Smooth muscle cell (in vitro differentiated cells): ENCODE data around the gene BMP4. TPM values are rescaled to one million over a fixed set of nuclear protein-coding genes. Genes with fewer than 3 reads are reported as not detected.

Experiments
- DNase-seq: peaks from one replicate; lab custom pipeline; 2025; ENCODE audit not compliant: unreplicated experiment; lab: John Stamatoyannopoulos, UW
- H2AFZ ChIP-seq: fragments of 200-600 bp; sonication (generic); 2 replicates; pipeline ENCODE4 v1.6.0; 2016; ENCODE audit warnings: antibody characterized with exemption, low read depth, mild to moderate bottlenecking
- H3F3A ChIP-seq: fragments of 200-600 bp; sonication (generic); 2 replicates; pipeline ENCODE4 v1.6.0; 2017; ENCODE audit warnings: antibody characterized with exemption, low read depth
- H3K27ac ChIP-seq: fragments of 200-600 bp; sonication (generic); 2 replicates; pipeline ENCODE4 v1.5.1; 2016; ENCODE audit warnings: low read depth, mild to moderate bottlenecking
- H3K27me3 ChIP-seq: fragments of 200-600 bp; sonication (generic); 2 replicates; pipeline ENCODE4 v1.6.1; 2016; ENCODE audit warnings: low read depth, mild to moderate bottlenecking
- H3K36me3 ChIP-seq: fragments of 200-600 bp; sonication (generic); 2 replicates; pipeline ENCODE4 v1.5.1; 2016; ENCODE audit warnings: low read depth
- H3K4me1 ChIP-seq: fragments of 200-600 bp; sonication (generic); 2 replicates; pipeline ENCODE4 v1.5.1; 2016; ENCODE audit warnings: low read depth
- H3K4me2 ChIP-seq: fragments of 200-600 bp; sonication (generic); 2 replicates; pipeline ENCODE4 v1.6.0; 2016; ENCODE audit warnings: mild to moderate bottlenecking
- H3K4me3 ChIP-seq: fragments of 200-600 bp; sonication (generic); 2 replicates; pipeline ENCODE4 v1.5.1; 2016; ENCODE audit warnings: mild to moderate bottlenecking
- H3K79me2 ChIP-seq: fragments of 200-600 bp; sonication (generic); 2 replicates; pipeline ENCODE4 v1.6.0; 2016; ENCODE audit warnings: low read depth, mild to moderate bottlenecking
- H3K9ac ChIP-seq: fragments of 200-600 bp; sonication (generic); 2 replicates; pipeline ENCODE4 v1.6.0; 2016; ENCODE audit warnings: low read depth
- H3K9me3 ChIP-seq: fragments of 200-600 bp; sonication (generic); replicated peaks from 2 replicates; pipeline ENCODE4 v1.5.1; 2016; ENCODE audit warnings: low read depth
- H4K20me1 ChIP-seq: fragments of 200-600 bp; sonication (generic); 2 replicates; pipeline ENCODE4 v1.6.0; 2016; ENCODE audit warnings: low read depth
- WGBS: methylation state at CpG from one replicate; pipeline ENCODE4 v1.1.7; 2016; ENCODE audit warnings: low lambda C conversion rate; 5-methylcytosine and 5-hydroxymethylcytosine counted together
- polyA plus RNA-seq: library from polyadenylated mRNA; unstranded; fragments of >200 nt; fragmentation: Nextera tagmentation; extraction: Ambion mirVana; gene quantifications from 2 replicates; pipeline ENCODE4 v1.2.1, GENCODE V29; 2016
- total RNA-seq: library from RNA; depleted of rRNA; stranded (reverse); fragments of >200 nt; gene quantifications from 2 replicates; pipeline ENCODE4 v1.2.3, GENCODE V29; 2014
- TF ChIP-seq, protein P1 (sequence below): fragments of 200-600 bp; sonication (generic); IDR thresholded peaks from 2 replicates; pipeline ENCODE4 v1.5.1; 2017; ENCODE audit warnings: borderline replicate concordance, mild to moderate bottlenecking, antibody characterized with exemption; ENCODE audit not compliant: insufficient read depth, poor library complexity, severe bottlenecking

The BMP4 gene
- total and polyA plus RNA-seq, 2 experiments from 2014 or later = 30.5 to 38.2 TPM

- TF ChIP-seq, protein P1, sequence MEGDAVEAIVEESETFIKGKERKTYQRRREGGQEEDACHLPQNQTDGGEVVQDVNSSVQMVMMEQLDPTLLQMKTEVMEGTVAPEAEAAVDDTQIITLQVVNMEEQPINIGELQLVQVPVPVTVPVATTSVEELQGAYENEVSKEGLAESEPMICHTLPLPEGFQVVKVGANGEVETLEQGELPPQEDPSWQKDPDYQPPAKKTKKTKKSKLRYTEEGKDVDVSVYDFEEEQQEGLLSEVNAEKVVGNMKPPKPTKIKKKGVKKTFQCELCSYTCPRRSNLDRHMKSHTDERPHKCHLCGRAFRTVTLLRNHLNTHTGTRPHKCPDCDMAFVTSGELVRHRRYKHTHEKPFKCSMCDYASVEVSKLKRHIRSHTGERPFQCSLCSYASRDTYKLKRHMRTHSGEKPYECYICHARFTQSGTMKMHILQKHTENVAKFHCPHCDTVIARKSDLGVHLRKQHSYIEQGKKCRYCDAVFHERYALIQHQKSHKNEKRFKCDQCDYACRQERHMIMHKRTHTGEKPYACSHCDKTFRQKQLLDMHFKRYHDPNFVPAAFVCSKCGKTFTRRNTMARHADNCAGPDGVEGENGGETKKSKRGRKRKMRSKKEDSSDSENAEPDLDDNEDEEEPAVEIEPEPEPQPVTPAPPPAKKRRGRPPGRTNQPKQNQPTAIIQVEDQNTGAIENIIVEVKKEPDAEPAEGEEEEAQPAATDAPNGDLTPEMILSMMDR = no peak
- Histone ChIP-seq H3K9ac (no peak overlapping the region), H2AFZ (no peak overlapping the region), H3K27me3 (peaks cover 8% of the 10 kb centered on the region), H3K36me3 (no peaks in the 10 kb centered on the region), H3K79me2 (no peaks in the 10 kb centered on the region), H3K27ac (no peak overlapping the region), H3K4me1 (peaks cover 5% of the 10 kb centered on the region), H3F3A (no peaks in the 10 kb centered on the region), H3K4me2 (no peak overlapping the region), H3K4me3 (no peak overlapping the region), H4K20me1 (no peaks in the 10 kb centered on the region), H3K9me3 (no peaks in the 10 kb centered on the region)
- DNase-seq = no peak
- WGBS = 92% methylated on average over 2 of the region's 2 CpGs
These were observed 11.0 kb upstream of the BMP4 start for GRCh38 chr14:53967606-53968005.

DNA sequence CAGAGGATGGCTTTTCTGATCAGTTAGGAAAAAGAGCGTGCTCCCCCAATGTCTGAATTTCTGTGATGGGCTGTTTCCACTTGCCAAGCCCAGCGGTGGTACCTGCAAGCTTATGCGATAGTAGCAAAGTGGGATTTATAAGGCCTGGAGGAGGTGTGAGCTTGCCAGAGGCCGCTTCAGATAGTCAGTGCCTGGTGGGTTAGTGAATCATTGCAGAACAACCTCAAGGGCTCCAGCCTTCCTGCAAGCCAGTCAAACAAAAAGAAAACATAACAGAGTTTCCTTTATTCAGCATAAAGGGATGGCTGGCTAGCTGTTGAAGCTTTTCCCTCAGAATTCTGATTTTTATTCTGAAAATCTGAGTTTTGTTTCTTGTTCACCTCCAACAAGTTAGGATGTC is 7.6 kb upstream of the BMP4 start:
- H3K27me3 ChIP-seq = peaks cover 21% of the 10 kb centered on the region
- DNase-seq = no peak
- peaks cover 5% of the 10 kb centered on the region for H3K4me1 ChIP-seq
- TF ChIP-seq, protein P1 = no peak
- peak overlapping the region; percentile 45 for H3K4me3 ChIP-seq
- H4K20me1 ChIP-seq = no peaks in the 10 kb centered on the region
- no peaks in the 10 kb centered on the region for H3F3A ChIP-seq
- H3K4me2 ChIP-seq = peak overlapping the region; percentile 85
- no peaks in the 10 kb centered on the region for H3K36me3 ChIP-seq
- WGBS = 31% methylated on average over 4 of the region's 4 CpGs
- no peak overlapping the region for H3K9ac ChIP-seq
- no peak overlapping the region for H3K27ac ChIP-seq
- H2AFZ ChIP-seq = no peak overlapping the region
- H3K9me3 ChIP-seq = no peaks in the 10 kb centered on the region
- H3K79me2 ChIP-seq = no peaks in the 10 kb centered on the region

GRCh38 chr14:53963320-53964227 is 6.9 kb upstream of the BMP4 start:
- H3K4me3 ChIP-seq = peak overlapping the region; percentile 45
- no peaks in the 10 kb centered on the region for H3K79me2 ChIP-seq
- peaks cover 5% of the 10 kb centered on the region for H3K4me1 ChIP-seq
- peaks cover 21% of the 10 kb centered on the region for H3K27me3 ChIP-seq
- H3K9me3 ChIP-seq = no peaks in the 10 kb centered on the region
- H3F3A ChIP-seq = no peaks in the 10 kb centered on the region
- no peaks in the 10 kb centered on the region for H4K20me1 ChIP-seq
- DNase-seq = no peak
- WGBS = 8% methylated on average over 55 of the region's 55 CpGs
- H3K4me2 ChIP-seq = peak overlapping the region; percentile 85
- H3K27ac ChIP-seq = no peak overlapping the region
- H2AFZ ChIP-seq = peak overlapping the region; percentile 64
- TF ChIP-seq, protein P1 = peak; percentile 45
- no peaks in the 10 kb centered on the region for H3K36me3 ChIP-seq
- H3K9ac ChIP-seq = no peak overlapping the region
